ENCODE measurements around the gene DLL3.
"Not testable (repeated sequence)": the region's sequence is repeated elsewhere in the genome, so short reads cannot be mapped to it uniquely, and the experiment has no call there.

Gene DLL3

GRCh38 chr19:39498798-39499642, at the start of gene DLL3:
Gene DLL3, plus strand, starts transcription at chr19:39498947. Its CDS starts 28 bp downstream, at chr19:39498975.
- no peak for DNase-seq (ENCODE audit: low spot score)
- no peak for TF ChIP-seq CTCF (IDR thresholded peaks at IDR 0.05; ENCODE audit: extremely low read depth, insufficient read depth, missing control alignments)
- in situ Hi-C loops (cut with MboI; ENCODE audit: low pct_unique_long_range_greater_than_20kb, low sequenced_read_pairs, unreplicated experiment) = no loop called here

- DNase-seq (ENCODE audit: low spot score) = no peak
- in situ Hi-C loops (cut with MboI; ENCODE audit: low pct_unique_long_range_greater_than_20kb, low sequenced_read_pairs, unreplicated experiment) = no loop called here
- no peak for TF ChIP-seq CTCF (IDR thresholded peaks at IDR 0.05; ENCODE audit: extremely low read depth, insufficient read depth, missing control alignments)
Observed at GRCh38 chr19:39449116-39449797, 49.5 kb upstream of the DLL3 start.

- DNase-seq (ENCODE audit: low spot score); in situ Hi-C loops (cut with MboI; ENCODE audit: low pct_unique_long_range_greater_than_20kb, low sequenced_read_pairs, unreplicated experiment): not testable (repeated sequence)
Observed at GRCh38 chr19:39451257-39451656, 47.5 kb upstream of the DLL3 start.

- DNase-seq (ENCODE audit: low spot score) = no peak
- no peak for TF ChIP-seq CTCF (IDR thresholded peaks at IDR 0.05; ENCODE audit: extremely low read depth, insufficient read depth, missing control alignments)
- in situ Hi-C loops (cut with MboI; ENCODE audit: low pct_unique_long_range_greater_than_20kb, low sequenced_read_pairs, unreplicated experiment) = no loop called here
Observed at GRCh38 chr19:39463403-39463802, 35.3 kb upstream of the DLL3 start.

GRCh38 chr19:39465956-39466747, 32.6 kb upstream of the DLL3 start:
- in situ Hi-C loops (cut with MboI; ENCODE audit: low pct_unique_long_range_greater_than_20kb, low sequenced_read_pairs, unreplicated experiment) = no loop called here
- DNase-seq (ENCODE audit: low spot score) = no peak
- no peak for TF ChIP-seq CTCF (IDR thresholded peaks at IDR 0.05; ENCODE audit: extremely low read depth, insufficient read depth, missing control alignments)

- no peak for DNase-seq (ENCODE audit: low spot score)
- no peak for TF ChIP-seq CTCF (IDR thresholded peaks at IDR 0.05; ENCODE audit: extremely low read depth, insufficient read depth, missing control alignments)
- in situ Hi-C loops (cut with MboI; ENCODE audit: low pct_unique_long_range_greater_than_20kb, low sequenced_read_pairs, unreplicated experiment) = no loop called here
Observed at GRCh38 chr19:39467941-39468340, 30.8 kb upstream of the DLL3 start.

Data from GM13977 (cell line).